OCI-LY3 (cell line): Measurements from ENCODE around the gene ENOPH1.

Experiments
- EZH2phosphoT487 ChIP-seq: fragments of 200-600 bp; shearing (Covaris generic); IDR thresholded peaks from 2 replicates; pipeline ENCODE4 v1.6.1; 2018; ENCODE audit warnings: antibody characterized with exemption, mixed run types, low read depth
- TF ChIP-seq, protein P1 (sequence below): fragments of 200-600, 300-600 bp; sonication (generic); IDR thresholded peaks from 2 replicates; pipeline ENCODE4 v1.5.1; 2014; ENCODE audit warnings: antibody characterized with exemption, low read length, low read depth

DNA sequence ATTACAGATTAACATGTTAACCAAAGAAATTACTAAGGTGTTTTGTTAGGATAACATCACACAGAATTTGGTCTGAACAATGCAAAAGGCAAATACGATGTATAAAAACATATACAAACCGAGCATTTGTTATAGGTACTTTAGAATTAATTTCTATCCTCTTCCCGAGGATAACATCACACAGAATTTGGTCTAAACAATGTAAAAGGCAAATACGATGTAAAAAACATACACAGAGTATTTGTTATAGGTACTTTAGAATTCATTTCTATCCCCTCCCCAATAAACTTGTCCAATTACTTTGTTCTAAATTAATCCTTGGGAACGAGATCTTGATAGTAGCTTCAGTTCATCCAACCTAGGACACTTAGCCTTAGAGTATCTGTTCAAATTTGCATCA lies 7.8 kb upstream of the ENOPH1 start:
- TF ChIP-seq, protein P1, sequence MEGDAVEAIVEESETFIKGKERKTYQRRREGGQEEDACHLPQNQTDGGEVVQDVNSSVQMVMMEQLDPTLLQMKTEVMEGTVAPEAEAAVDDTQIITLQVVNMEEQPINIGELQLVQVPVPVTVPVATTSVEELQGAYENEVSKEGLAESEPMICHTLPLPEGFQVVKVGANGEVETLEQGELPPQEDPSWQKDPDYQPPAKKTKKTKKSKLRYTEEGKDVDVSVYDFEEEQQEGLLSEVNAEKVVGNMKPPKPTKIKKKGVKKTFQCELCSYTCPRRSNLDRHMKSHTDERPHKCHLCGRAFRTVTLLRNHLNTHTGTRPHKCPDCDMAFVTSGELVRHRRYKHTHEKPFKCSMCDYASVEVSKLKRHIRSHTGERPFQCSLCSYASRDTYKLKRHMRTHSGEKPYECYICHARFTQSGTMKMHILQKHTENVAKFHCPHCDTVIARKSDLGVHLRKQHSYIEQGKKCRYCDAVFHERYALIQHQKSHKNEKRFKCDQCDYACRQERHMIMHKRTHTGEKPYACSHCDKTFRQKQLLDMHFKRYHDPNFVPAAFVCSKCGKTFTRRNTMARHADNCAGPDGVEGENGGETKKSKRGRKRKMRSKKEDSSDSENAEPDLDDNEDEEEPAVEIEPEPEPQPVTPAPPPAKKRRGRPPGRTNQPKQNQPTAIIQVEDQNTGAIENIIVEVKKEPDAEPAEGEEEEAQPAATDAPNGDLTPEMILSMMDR, result no peak
- no peak for TF ChIP-seq EZH2phosphoT487
